ENCODE results near the gene C10orf53.

C10orf53 gene

GRCh38 chr10:49737474-49738201, 58.2 kb downstream of the C10orf53 start:
- Histone ChIP-seq H3K9me3 (no peaks in the 10 kb centered on the region), H3K27me3 (no peaks in the 10 kb centered on the region), H3K4me1 (ENCODE audit: control insufficient read depth in 1 of 2, insufficient read depth in 1 of 2, low read depth in 1 of 2, low read length in 1 of 2) (peaks cover 6% of the 10 kb centered on the region in 2 experiments), H3K4me3 (ENCODE audit: low read depth in 1 of 2, low read length in 1 of 2) (no peak overlapping the region), H3K36me3 (no peaks in the 10 kb centered on the region), H3K27ac (no peak overlapping the region)
- no peak for TF ChIP-seq CTCF (IDR thresholded peaks at IDR 0.05)

- Histone ChIP-seq H3K9me3 (no peaks in the 10 kb centered on the region), H3K4me3 (ENCODE audit: low read depth in 1 of 2, low read length in 1 of 2) (no peak overlapping the region), H3K36me3 (no peaks in the 10 kb centered on the region), H3K4me1 (ENCODE audit: control insufficient read depth in 1 of 2, insufficient read depth in 1 of 2, low read depth in 1 of 2, low read length in 1 of 2) (no peaks in the 10 kb centered on the region), H3K27me3 (no peaks in the 10 kb centered on the region), H3K27ac (no peak overlapping the region)
- TF ChIP-seq CTCF (IDR thresholded peaks at IDR 0.05) = no peak
Measured at GRCh38 chr10:49738616-49739360, 59.3 kb downstream of the C10orf53 start.

- Histone ChIP-seq H3K36me3 (no peaks in the 10 kb centered on the region), H3K4me3 (ENCODE audit: low read depth in 1 of 2, low read length in 1 of 2) (no peak overlapping the region), H3K4me1 (ENCODE audit: control insufficient read depth in 1 of 2, insufficient read depth in 1 of 2, low read depth in 1 of 2, low read length in 1 of 2) (no peaks in the 10 kb centered on the region), H3K27ac (no peak overlapping the region), H3K27me3 (no peaks in the 10 kb centered on the region), H3K9me3 (no peaks in the 10 kb centered on the region)
- TF ChIP-seq CTCF (IDR thresholded peaks at IDR 0.05) = no peak
Measured at GRCh38 chr10:49739426-49739825, 60.0 kb downstream of the C10orf53 start.

GRCh38 chr10:49740346-49741107, 61.1 kb downstream of the C10orf53 start:
- no peak overlapping the region for H3K4me3 ChIP-seq (ENCODE audit: low read depth in 1 of 2, low read length in 1 of 2)
- H3K27me3 ChIP-seq = no peaks in the 10 kb centered on the region
- no peaks in the 10 kb centered on the region for H3K36me3 ChIP-seq
- no peak overlapping the region for H3K27ac ChIP-seq
- H3K4me1 ChIP-seq (ENCODE audit: control insufficient read depth in 1 of 2, insufficient read depth in 1 of 2, low read depth in 1 of 2, low read length in 1 of 2) = no peaks in the 10 kb centered on the region
- no peaks in the 10 kb centered on the region for H3K9me3 ChIP-seq
- TF ChIP-seq CTCF (IDR thresholded peaks at IDR 0.05) = no peak

GRCh38 chr10:49741108-49741995, 61.9 kb downstream of the C10orf53 start:
- Histone ChIP-seq H3K4me3 (ENCODE audit: low read depth in 1 of 2, low read length in 1 of 2) (no peak overlapping the region), H3K27me3 (no peaks in the 10 kb centered on the region), H3K4me1 (ENCODE audit: control insufficient read depth in 1 of 2, insufficient read depth in 1 of 2, low read depth in 1 of 2, low read length in 1 of 2) (no peaks in the 10 kb centered on the region), H3K36me3 (no peaks in the 10 kb centered on the region), H3K9me3 (no peaks in the 10 kb centered on the region), H3K27ac (no peak overlapping the region)
- TF ChIP-seq CTCF (IDR thresholded peaks at IDR 0.05) = no peak

All from neutrophil (primary cell).